ENCODE data around the gene HIVEP1. TPM values are rescaled to one million over a fixed set of nuclear protein-coding genes. Genes with fewer than 3 reads are reported as not detected.

Gene HIVEP1
- total RNA-seq, 1 donor from 2014 or later: 48.9 TPM

DNA sequence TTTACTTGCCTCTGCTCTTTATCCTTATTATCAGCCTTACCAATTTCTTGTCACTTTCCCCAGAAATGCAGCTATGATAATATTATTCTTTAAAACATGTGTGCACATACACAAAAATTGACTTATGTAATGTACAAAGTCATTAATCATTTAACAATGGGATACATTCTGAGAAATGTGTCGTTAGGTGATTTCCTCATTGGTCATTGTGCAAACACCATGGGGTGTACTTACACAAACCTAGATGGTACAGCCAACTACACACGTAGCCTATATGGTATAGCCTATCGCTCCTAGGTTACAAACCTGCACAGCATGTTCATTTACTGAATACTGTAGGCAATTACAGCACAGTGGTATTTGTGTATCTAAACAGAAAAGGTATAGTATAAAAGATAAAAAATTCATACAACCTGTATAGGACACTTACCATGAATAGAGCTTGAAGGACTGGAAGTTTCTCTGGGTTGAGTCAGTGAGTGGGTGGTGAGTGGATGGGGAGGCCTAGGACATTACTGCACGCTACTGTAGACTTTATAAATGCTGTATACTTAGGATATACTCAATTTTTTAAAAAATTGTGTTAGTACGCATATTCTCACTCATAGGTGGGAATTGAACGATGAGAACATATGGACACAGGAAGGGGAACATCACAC is 56.9 kb downstream of the HIVEP1 start:
- Histone ChIP-seq H2AFZ (ENCODE audit: low read depth, low read length) (no peak overlapping the region), H3K27ac (ENCODE audit: low read depth, low read length) (no peak overlapping the region), H3K79me2 (ENCODE audit: insufficient read depth, low read length) (peaks cover 83% of the 10 kb centered on the region), H3K9me3 (ENCODE audit: insufficient read depth, low read depth, low read length) (no peaks in the 10 kb centered on the region), H4K20me1 (ENCODE audit: insufficient read depth, low read length) (peaks cover 63% of the 10 kb centered on the region), H3K4me2 (ENCODE audit: low read length) (no peak overlapping the region), H3K36me3 (ENCODE audit: insufficient read depth, low read length) (no peaks in the 10 kb centered on the region), H3K27me3 (ENCODE audit: insufficient read depth, low read length) (no peaks in the 10 kb centered on the region), H3K4me3 (ENCODE audit: insufficient read depth, low read depth, low read length) (no peak overlapping the region), H3K4me1 (ENCODE audit: insufficient read depth, low read length) (peaks cover 4% of the 10 kb centered on the region), H3K9ac (ENCODE audit: low read length) (no peak overlapping the region)
- FAIRE-seq: no peak
- Mint-ChIP-seq H3K4me3 (ENCODE audit: unreplicated experiment) (no peak overlapping the region), H3K27me3 (ENCODE audit: low read depth, unreplicated experiment) (no peaks in the 10 kb centered on the region), H3K9me3 (ENCODE audit: unreplicated experiment) (no peaks in the 10 kb centered on the region), H3K36me3 (ENCODE audit: low read depth, unreplicated experiment) (peaks cover 2% of the 10 kb centered on the region), H3K27ac (ENCODE audit: unreplicated experiment) (no peak overlapping the region), H3K4me1 (ENCODE audit: low read depth, unreplicated experiment) (peaks cover 10% of the 10 kb centered on the region)
- DNase-seq (ENCODE audit: low read depth): no peak
- TF ChIP-seq EZH2 (IDR thresholded peaks at IDR 0.05; ENCODE audit: insufficient read depth, low read length): no peak
- TF ChIP-seq, protein P1, sequence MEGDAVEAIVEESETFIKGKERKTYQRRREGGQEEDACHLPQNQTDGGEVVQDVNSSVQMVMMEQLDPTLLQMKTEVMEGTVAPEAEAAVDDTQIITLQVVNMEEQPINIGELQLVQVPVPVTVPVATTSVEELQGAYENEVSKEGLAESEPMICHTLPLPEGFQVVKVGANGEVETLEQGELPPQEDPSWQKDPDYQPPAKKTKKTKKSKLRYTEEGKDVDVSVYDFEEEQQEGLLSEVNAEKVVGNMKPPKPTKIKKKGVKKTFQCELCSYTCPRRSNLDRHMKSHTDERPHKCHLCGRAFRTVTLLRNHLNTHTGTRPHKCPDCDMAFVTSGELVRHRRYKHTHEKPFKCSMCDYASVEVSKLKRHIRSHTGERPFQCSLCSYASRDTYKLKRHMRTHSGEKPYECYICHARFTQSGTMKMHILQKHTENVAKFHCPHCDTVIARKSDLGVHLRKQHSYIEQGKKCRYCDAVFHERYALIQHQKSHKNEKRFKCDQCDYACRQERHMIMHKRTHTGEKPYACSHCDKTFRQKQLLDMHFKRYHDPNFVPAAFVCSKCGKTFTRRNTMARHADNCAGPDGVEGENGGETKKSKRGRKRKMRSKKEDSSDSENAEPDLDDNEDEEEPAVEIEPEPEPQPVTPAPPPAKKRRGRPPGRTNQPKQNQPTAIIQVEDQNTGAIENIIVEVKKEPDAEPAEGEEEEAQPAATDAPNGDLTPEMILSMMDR (IDR thresholded peaks at IDR 0.05; ENCODE audit: insufficient read depth, low read depth, low read length): no peak

DNA sequence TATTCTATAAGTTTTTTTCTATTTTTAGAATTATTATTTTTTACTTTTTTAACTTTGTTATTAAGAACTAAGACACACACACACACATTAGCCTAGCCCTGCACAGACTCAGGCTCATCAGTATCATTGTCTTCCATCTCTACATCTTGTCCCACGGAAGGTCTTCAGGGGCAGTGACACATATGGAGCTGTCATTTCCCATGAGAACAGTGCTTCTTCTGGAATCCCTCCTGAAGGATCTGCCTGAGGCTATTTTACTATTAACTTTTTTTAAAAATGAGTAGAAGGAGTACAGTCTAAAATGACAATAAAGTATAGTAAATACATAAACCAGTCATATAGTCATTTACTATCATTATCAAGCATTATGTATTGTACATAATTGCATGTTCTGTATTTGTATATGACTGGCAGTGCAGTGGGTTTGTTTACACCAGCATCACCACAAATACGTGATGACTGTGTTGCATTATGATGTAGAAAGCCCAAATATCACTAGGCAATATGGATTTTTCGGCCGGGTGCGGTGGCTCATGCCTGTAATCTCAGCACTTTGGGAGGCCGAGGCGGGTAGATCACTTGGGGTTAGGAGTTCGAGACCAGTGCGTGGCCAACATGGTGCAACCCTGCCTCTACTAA is 57.9 kb downstream of the HIVEP1 start:
- H3K9me3 Mint-ChIP-seq (ENCODE audit: unreplicated experiment): no peaks in the 10 kb centered on the region
- no peak overlapping the region for H3K27ac Mint-ChIP-seq (ENCODE audit: unreplicated experiment)
- DNase-seq (ENCODE audit: low read depth) (no peak), FAIRE-seq (no peak)
- Histone ChIP-seq H3K9ac (ENCODE audit: low read length) (no peak overlapping the region), H3K79me2 (ENCODE audit: insufficient read depth, low read length) (peaks cover 80% of the 10 kb centered on the region), H3K36me3 (ENCODE audit: insufficient read depth, low read length) (no peaks in the 10 kb centered on the region), H3K4me3 (ENCODE audit: insufficient read depth, low read depth, low read length) (no peak overlapping the region), H2AFZ (ENCODE audit: low read depth, low read length) (no peak overlapping the region), H3K27ac (ENCODE audit: low read depth, low read length) (no peak overlapping the region), H3K4me2 (ENCODE audit: low read length) (no peak overlapping the region), H4K20me1 (ENCODE audit: insufficient read depth, low read length) (peaks cover 57% of the 10 kb centered on the region), H3K27me3 (ENCODE audit: insufficient read depth, low read length) (no peaks in the 10 kb centered on the region), H3K4me1 (ENCODE audit: insufficient read depth, low read length) (peaks cover 4% of the 10 kb centered on the region), H3K9me3 (ENCODE audit: insufficient read depth, low read depth, low read length) (no peaks in the 10 kb centered on the region)
- H3K36me3 Mint-ChIP-seq (ENCODE audit: low read depth, unreplicated experiment): peaks cover 2% of the 10 kb centered on the region
- no peaks in the 10 kb centered on the region for H3K27me3 Mint-ChIP-seq (ENCODE audit: low read depth, unreplicated experiment)
- H3K4me1 Mint-ChIP-seq (ENCODE audit: low read depth, unreplicated experiment): peaks cover 10% of the 10 kb centered on the region
- no peak overlapping the region for H3K4me3 Mint-ChIP-seq (ENCODE audit: unreplicated experiment)
- TF ChIP-seq EZH2 (IDR thresholded peaks at IDR 0.05; ENCODE audit: insufficient read depth, low read length): no peak
- TF ChIP-seq, protein P1 (IDR thresholded peaks at IDR 0.05; ENCODE audit: insufficient read depth, low read depth, low read length): no peak
